Midbrain (tissue), 1 donor: ENCODE data around the gene GADD45G.

Experiments
- DNase-seq: peaks from one replicate; lab custom pipeline; 2025; lab: John Stamatoyannopoulos, UW

Gene GADD45G

DNA sequence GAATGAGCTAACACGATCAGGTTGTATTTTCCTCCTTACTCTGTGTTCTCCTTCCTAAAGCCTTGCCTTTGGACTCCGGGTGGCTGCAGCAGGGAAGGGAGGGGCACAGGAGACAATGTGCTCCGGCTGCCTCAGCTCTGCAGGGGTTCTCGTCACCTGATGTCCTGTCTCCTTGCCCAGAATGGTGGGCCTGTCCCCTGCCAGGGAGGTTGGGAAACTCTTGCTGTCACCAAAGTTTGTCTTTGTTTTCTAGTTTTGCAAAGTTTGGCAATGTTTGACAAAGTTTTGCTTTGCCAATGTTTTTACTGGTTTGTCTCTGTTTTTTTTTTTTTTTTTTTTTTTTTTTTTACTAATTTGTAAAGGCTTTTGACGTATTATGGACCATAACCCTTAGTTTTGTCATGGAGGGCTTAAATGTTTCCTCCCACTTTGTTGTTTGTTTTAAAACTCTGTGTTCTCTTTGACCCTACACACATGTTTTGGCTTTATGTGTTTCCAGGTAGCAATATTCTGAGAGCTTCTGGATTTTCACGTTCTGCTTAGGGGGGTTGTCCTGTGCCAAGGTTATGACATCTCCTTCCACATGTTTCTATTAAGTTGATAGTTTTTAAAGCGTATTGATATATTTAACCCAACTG is 49.3 kb downstream of the GADD45G start:
- DNase-seq: peak; percentile 50

DNA sequence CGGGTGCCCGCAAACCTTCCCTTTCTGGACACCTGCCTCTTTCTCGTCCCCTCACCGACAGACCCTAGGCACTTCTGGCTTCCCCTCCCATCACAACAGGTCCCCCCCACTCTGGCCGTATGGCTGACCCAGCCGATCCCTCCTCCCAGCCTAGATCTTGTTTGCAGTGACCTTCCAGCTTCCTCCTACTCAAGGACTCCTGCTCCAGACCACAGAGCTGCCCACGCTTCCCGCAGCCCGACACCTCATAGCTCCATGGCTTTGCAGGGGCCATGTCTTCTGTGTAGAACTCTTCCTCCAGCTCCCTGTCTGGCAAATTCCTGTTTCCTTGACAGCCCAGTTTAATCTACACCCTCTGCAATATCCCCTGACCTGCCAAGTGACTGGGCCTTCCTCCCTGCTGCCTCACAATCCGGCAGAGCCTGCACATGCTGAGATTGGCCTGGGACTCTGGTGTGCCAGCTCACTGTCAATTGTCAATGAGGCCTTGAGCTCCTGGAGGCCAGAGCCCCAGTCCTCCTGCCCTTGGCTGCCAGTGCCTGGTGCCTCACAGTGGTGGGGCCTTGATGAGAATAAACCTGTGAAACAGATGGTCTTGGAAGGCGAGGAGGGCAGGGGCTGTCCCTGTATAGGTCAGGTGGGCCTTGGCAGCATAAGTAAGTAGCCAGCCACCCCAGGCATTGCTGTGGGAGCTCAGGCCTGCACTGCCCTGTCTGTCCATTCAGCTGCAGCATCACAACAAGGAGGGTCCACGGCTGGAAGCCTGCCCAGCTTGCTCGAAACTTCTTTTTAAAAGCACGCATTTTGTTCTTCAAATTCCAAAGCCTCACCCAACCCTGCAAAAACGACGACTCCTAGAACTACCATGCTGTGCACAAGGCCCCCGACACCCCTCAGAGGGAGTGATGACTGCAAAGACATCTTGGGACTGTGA is 50.5 kb downstream of the GADD45G start:
- no peak for DNase-seq
